ENCODE measurements around the gene POMGNT1.

GRCh38 chr1:46186076-46186475 is 12.2 kb downstream of the POMGNT1 start:
- TF ChIP-seq CTCF (IDR thresholded peaks at IDR 0.05; ENCODE audit: poor library complexity) (no peak), EZH2 (IDR thresholded peaks at IDR 0.05; ENCODE audit: borderline replicate concordance) (no peak)
